Trophoblast cell (in vitro differentiated cells and primary cell): ENCODE data around the gene MAPK4.
"Not testable (repeated sequence)": the region's sequence is repeated elsewhere in the genome, so short reads cannot be mapped to it uniquely, and the experiment has no call there.

ENCODE experiments used
- DNase-seq, 2 donors: peaks; one replicate each; pipeline ENCODE4 v3.0.0-alpha.2; 2016
- H2AFZ ChIP-seq: 2 replicates; pipeline ENCODE4 v1.6.1; 2013; ENCODE audit warnings: low read length, moderate library complexity, mild to moderate bottlenecking; ENCODE audit not compliant: insufficient read depth, poor library complexity
- H2AK5ac ChIP-seq: 2 replicates; pipeline ENCODE4 v1.6.1; 2013; ENCODE audit warnings: mild to moderate bottlenecking, low read length
- H2BK120ac ChIP-seq: 2 replicates; pipeline ENCODE4 v1.6.1; 2013; ENCODE audit warnings: low read length, mild to moderate bottlenecking, moderate library complexity; ENCODE audit not compliant: insufficient read depth, poor library complexity
- H2BK12ac ChIP-seq: 2 replicates; pipeline ENCODE4 v1.6.1; 2013; ENCODE audit warnings: mild to moderate bottlenecking, low read length, moderate library complexity
- H2BK5ac ChIP-seq: 2 replicates; pipeline ENCODE4 v1.6.1; 2013; ENCODE audit warnings: low read length, low read depth, moderate library complexity, mild to moderate bottlenecking; ENCODE audit not compliant: poor library complexity
- H3K14ac ChIP-seq: 2 replicates; pipeline ENCODE4 v1.6.1; 2013; ENCODE audit warnings: mild to moderate bottlenecking, low read length
- H3K18ac ChIP-seq: 2 replicates; pipeline ENCODE4 v1.6.1; 2013; ENCODE audit warnings: mild to moderate bottlenecking, low read length
- H3K23ac ChIP-seq: 2 replicates; pipeline ENCODE4 v1.6.1; 2013; ENCODE audit warnings: low read length
- H3K27ac ChIP-seq: 2 replicates; pipeline ENCODE4 v1.5.1; 2013; ENCODE audit warnings: low read depth, mild to moderate bottlenecking, inconsistent platforms, low read length, moderate library complexity
- H3K27me3 ChIP-seq: 2 replicates; pipeline ENCODE4 v1.6.1; 2013; ENCODE audit warnings: inconsistent platforms, mild to moderate bottlenecking, low read length, moderate library complexity; ENCODE audit not compliant: insufficient read depth
- H3K36me3 ChIP-seq, 2 experiments: 1 replicate in 1 of 2; 2 replicates in 1 of 2; pipeline ENCODE4 v1.6.1; 2013; ENCODE audit warnings: low read length in 2 of 2, mild to moderate bottlenecking in 2 of 2, moderate library complexity in 1 of 2; ENCODE audit not compliant: insufficient read depth in 2 of 2, control insufficient read depth in 1 of 2
- H3K4ac ChIP-seq: 2 replicates; pipeline ENCODE4 v1.6.1; 2013; ENCODE audit warnings: low read depth, mild to moderate bottlenecking, low read length, moderate library complexity
- H3K4me1 ChIP-seq, 2 experiments: 1 replicate in 1 of 2; 2 replicates in 1 of 2; pipeline ENCODE4 v1.6.1; 2013; ENCODE audit warnings: low read length in 2 of 2, mild to moderate bottlenecking in 2 of 2, moderate library complexity in 1 of 2; ENCODE audit not compliant: insufficient read depth in 2 of 2, control insufficient read depth in 1 of 2
- H3K4me2 ChIP-seq: 2 replicates; pipeline ENCODE4 v1.6.1; 2013; ENCODE audit warnings: inconsistent platforms, mild to moderate bottlenecking, low read length, moderate library complexity
- H3K4me3 ChIP-seq: 2 replicates; pipeline ENCODE4 v1.5.1; 2013; ENCODE audit warnings: mild to moderate bottlenecking, low read depth, low read length, inconsistent platforms
- H3K79me1 ChIP-seq: one replicate; pipeline ENCODE4 v1.6.1; 2013; ENCODE audit warnings: low read length
- H3K79me2 ChIP-seq: 2 replicates; pipeline ENCODE4 v1.6.1; 2013; ENCODE audit warnings: low read length, mild to moderate bottlenecking; ENCODE audit not compliant: control insufficient read depth, insufficient read depth, poor library complexity
- H3K9ac ChIP-seq: 2 replicates; pipeline ENCODE4 v1.6.1; 2013; ENCODE audit warnings: mild to moderate bottlenecking, low read length
- H3K9me3 ChIP-seq: 2 replicates; pipeline ENCODE4 v1.6.1; 2013; ENCODE audit warnings: low read depth, mild to moderate bottlenecking, control low read depth, inconsistent platforms, low read length; ENCODE audit not compliant: insufficient read depth
- H4K12ac ChIP-seq: 2 replicates; pipeline ENCODE4 v1.6.1; 2013; ENCODE audit warnings: low read depth, mild to moderate bottlenecking, low read length, moderate library complexity
- H4K8ac ChIP-seq: 2 replicates; pipeline ENCODE4 v1.6.1; 2013; ENCODE audit warnings: low read depth, mild to moderate bottlenecking, low read length, moderate library complexity
- H4K91ac ChIP-seq: one replicate; pipeline ENCODE4 v1.6.1; 2013; ENCODE audit warnings: low read depth, mild to moderate bottlenecking, low read length, moderate library complexity
- WGBS: extraction: QIAGEN DNeasy Blood & Tissue Kit; methylation state at CpG from one replicate; pipeline ENCODE4 v1.1.7; 2013; ENCODE audit warnings: missing lambda C conversion rate; ENCODE audit not compliant: insufficient read length, insufficient coverage; ENCODE audit errors: extremely low coverage; 5-methylcytosine and 5-hydroxymethylcytosine counted together

Gene MAPK4

DNA sequence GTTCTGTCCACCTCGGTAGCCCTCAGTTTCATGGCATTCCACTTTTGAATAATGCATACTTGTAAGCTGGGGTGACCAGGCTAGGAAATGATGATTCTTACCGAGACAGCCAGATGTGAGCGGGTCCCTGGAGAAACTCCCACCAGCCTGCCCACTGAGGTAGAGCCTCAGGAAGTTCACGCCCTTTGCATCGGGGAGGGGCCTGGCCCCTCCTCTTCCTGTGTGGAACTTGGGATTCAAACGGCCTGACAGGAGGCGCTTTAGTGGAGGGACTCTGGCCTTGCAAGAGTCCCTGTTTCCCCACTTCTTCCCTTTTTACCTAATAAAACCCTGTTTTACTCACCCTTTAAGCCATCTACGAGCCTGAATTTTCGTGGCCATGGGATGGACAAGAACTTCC is 215.3 kb downstream of the MAPK4 start:
- no peak overlapping the region for H2BK120ac ChIP-seq
- no peak overlapping the region for H3K14ac ChIP-seq
- no peak overlapping the region for H3K4me2 ChIP-seq
- no peak overlapping the region for H3K4me3 ChIP-seq
- no peaks in the 10 kb centered on the region for H3K79me2 ChIP-seq
- no peak overlapping the region for H2BK12ac ChIP-seq
- H3K27ac ChIP-seq: no peak overlapping the region
- no peak overlapping the region for H3K9ac ChIP-seq
- no peaks in the 10 kb centered on the region for H3K79me1 ChIP-seq
- no peak overlapping the region for H2BK5ac ChIP-seq
- H3K4ac ChIP-seq: no peak overlapping the region
- H3K23ac ChIP-seq: no peak overlapping the region
- no peaks in the 10 kb centered on the region for H3K9me3 ChIP-seq
- no peaks in the 10 kb centered on the region for H3K36me3 ChIP-seq
- H3K4me1 ChIP-seq: peaks cover 0 to 2% of the 10 kb centered on the region in 2 experiments
- WGBS: no CpG with 5 or more reads among the region's 9 CpGs
- no peak overlapping the region for H4K12ac ChIP-seq
- no peak overlapping the region for H4K8ac ChIP-seq
- H2AK5ac ChIP-seq: no peak overlapping the region
- DNase-seq: peak in 1 of 2 donors; percentile 16
- no peak overlapping the region for H3K18ac ChIP-seq
- H4K91ac ChIP-seq: no peak overlapping the region
- no peaks in the 10 kb centered on the region for H3K27me3 ChIP-seq
- H2AFZ ChIP-seq: no peak overlapping the region

DNA sequence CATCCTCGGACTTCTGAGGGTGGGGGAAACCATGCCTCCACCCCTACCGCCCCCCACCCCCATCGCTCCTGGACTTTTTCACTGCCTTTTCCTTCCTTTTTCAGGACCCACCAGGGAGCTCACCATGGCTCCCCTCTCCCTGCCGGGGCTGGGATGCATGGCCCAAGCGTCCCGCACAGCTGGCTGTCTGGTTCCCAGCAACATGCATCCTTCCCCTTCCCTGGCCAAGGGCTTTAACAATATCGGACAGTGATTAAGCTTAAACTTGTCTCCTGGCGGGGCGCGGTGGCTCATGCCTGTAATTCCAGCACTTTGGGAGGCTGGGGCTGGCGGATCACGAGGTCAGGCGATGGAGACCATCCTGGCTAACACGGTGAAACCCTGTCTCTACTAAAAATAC is 215.8 kb downstream of the MAPK4 start:
- DNase-seq: peak in 1 of 2 donors; percentile 25
- H3K4me2 ChIP-seq: no peak overlapping the region
- no peak overlapping the region for H2BK5ac ChIP-seq
- no peak overlapping the region for H4K91ac ChIP-seq
- peaks cover 0 to 2% of the 10 kb centered on the region in 2 experiments for H3K4me1 ChIP-seq
- no peak overlapping the region for H3K27ac ChIP-seq
- H3K27me3 ChIP-seq: no peaks in the 10 kb centered on the region
- no peaks in the 10 kb centered on the region for H3K79me2 ChIP-seq
- H2AFZ ChIP-seq: no peak overlapping the region
- WGBS: no CpG with 5 or more reads among the region's 14 CpGs
- no peaks in the 10 kb centered on the region for H3K79me1 ChIP-seq
- no peak overlapping the region for H3K4ac ChIP-seq
- no peak overlapping the region for H2AK5ac ChIP-seq
- H3K14ac ChIP-seq: no peak overlapping the region
- no peaks in the 10 kb centered on the region for H3K36me3 ChIP-seq
- H4K8ac ChIP-seq: no peak overlapping the region
- no peak overlapping the region for H4K12ac ChIP-seq
- H3K4me3 ChIP-seq: no peak overlapping the region
- H3K18ac ChIP-seq: no peak overlapping the region
- H3K9me3 ChIP-seq: no peaks in the 10 kb centered on the region
- no peak overlapping the region for H2BK120ac ChIP-seq
- no peak overlapping the region for H2BK12ac ChIP-seq
- no peak overlapping the region for H3K9ac ChIP-seq
- no peak overlapping the region for H3K23ac ChIP-seq

DNA sequence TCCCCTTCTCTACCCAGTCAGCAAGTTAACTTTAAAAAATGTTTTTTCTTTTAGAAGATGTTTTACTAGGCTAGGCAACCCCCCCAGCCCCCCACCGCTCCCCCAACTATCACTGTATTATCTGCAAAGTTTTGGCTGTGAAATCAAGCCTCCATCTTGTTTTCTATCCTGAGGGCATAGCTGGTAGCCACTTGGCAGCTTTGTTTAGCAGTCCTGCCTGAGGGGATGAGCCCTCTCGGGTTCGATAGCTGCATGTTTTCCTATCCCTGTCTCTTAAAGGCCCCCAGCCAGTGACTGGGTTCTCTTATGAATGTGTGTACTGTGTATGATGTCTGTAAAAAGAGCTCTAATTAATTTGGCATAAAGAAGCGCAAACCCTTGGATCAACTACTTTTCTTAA is 216.5 kb downstream of the MAPK4 start:
- no peak overlapping the region for H3K4me2 ChIP-seq
- H3K4me3 ChIP-seq: no peak overlapping the region
- no peaks in the 10 kb centered on the region for H3K27me3 ChIP-seq
- H2AK5ac ChIP-seq: no peak overlapping the region
- no peaks in the 10 kb centered on the region for H3K36me3 ChIP-seq
- DNase-seq: peak in 1 of 2 donors; percentile 22
- H2BK5ac ChIP-seq: no peak overlapping the region
- H3K4me1 ChIP-seq: peaks cover 0 to 2% of the 10 kb centered on the region in 2 experiments
- no peak overlapping the region for H3K9ac ChIP-seq
- no peak overlapping the region for H4K12ac ChIP-seq
- WGBS: no CpG with 5 or more reads among the region's 4 CpGs
- no peak overlapping the region for H2BK12ac ChIP-seq
- H3K27ac ChIP-seq: no peak overlapping the region
- H4K91ac ChIP-seq: no peak overlapping the region
- H3K79me2 ChIP-seq: no peaks in the 10 kb centered on the region
- H3K14ac ChIP-seq: no peak overlapping the region
- H2BK120ac ChIP-seq: no peak overlapping the region
- no peak overlapping the region for H3K18ac ChIP-seq
- no peak overlapping the region for H3K4ac ChIP-seq
- no peaks in the 10 kb centered on the region for H3K9me3 ChIP-seq
- H2AFZ ChIP-seq: no peak overlapping the region
- no peak overlapping the region for H3K23ac ChIP-seq
- H4K8ac ChIP-seq: no peak overlapping the region
- H3K79me1 ChIP-seq: no peaks in the 10 kb centered on the region

DNA sequence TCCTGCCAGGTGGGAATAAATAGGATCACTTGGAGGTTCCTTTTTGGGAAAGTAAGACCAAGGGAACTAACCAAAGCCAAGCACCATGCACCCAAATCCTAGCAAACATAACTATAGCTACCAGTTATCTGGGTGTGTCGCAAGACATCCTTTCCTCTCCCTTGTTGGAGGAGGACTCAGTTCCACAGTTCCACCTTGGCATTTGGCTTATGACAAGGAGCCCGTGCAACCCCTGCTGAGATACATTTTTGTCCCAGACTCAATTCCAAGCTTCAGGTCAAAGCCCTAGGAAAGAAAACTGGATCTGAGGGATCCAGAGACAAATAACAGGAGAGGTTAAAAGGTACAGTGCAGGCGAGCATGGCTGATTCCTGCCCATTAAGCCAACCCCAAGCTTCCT is 219.1 kb downstream of the MAPK4 start:
- H3K4ac ChIP-seq, H3K4me3 ChIP-seq, H2BK120ac ChIP-seq, H4K12ac ChIP-seq, H4K8ac ChIP-seq, H2AFZ ChIP-seq, H3K9me3 ChIP-seq, H3K36me3 ChIP-seq, H3K4me1 ChIP-seq, H3K79me2 ChIP-seq, H3K27me3 ChIP-seq, H3K27ac ChIP-seq, H3K79me1 ChIP-seq, H3K18ac ChIP-seq, H2BK12ac ChIP-seq, H3K23ac ChIP-seq, DNase-seq, H2AK5ac ChIP-seq, H4K91ac ChIP-seq, H3K14ac ChIP-seq, H3K4me2 ChIP-seq, H2BK5ac ChIP-seq, H3K9ac ChIP-seq: not testable (repeated sequence)
- WGBS: no CpG with 5 or more reads among the region's 3 CpGs
